ENCODE measurements around the gene ISCU.
"Not testable (repeated sequence)": the region's sequence is repeated elsewhere in the genome, so short reads cannot be mapped to it uniquely, and the experiment has no call there.

Gene ISCU

GRCh38 chr12:108616941-108617858 is 54.8 kb downstream of the ISCU start:
- peak; percentile 89 for DNase-seq (ENCODE audit: low read depth)
- no peak overlapping the region for H3K4me3 ChIP-seq (ENCODE audit: low read depth, low read length)
- TF ChIP-seq MYC (IDR thresholded peaks at IDR 0.05; ENCODE audit: low read depth, low read length): 0 out of 2 replicates have a peak, but pooled peaks have one; percentile 24
- TF ChIP-seq POLR2A (IDR thresholded peaks at IDR 0.05; ENCODE audit: extremely low read depth, insufficient read length): no peak
- TF ChIP-seq CTCF (IDR thresholded peaks at IDR 0.05; ENCODE audit: low read depth, low read length): no peak
- TF ChIP-seq MAX (IDR thresholded peaks at IDR 0.05; ENCODE audit: low read depth, low read length): 0 out of 2 replicates have a peak, but pooled peaks have one; percentile 6

DNA sequence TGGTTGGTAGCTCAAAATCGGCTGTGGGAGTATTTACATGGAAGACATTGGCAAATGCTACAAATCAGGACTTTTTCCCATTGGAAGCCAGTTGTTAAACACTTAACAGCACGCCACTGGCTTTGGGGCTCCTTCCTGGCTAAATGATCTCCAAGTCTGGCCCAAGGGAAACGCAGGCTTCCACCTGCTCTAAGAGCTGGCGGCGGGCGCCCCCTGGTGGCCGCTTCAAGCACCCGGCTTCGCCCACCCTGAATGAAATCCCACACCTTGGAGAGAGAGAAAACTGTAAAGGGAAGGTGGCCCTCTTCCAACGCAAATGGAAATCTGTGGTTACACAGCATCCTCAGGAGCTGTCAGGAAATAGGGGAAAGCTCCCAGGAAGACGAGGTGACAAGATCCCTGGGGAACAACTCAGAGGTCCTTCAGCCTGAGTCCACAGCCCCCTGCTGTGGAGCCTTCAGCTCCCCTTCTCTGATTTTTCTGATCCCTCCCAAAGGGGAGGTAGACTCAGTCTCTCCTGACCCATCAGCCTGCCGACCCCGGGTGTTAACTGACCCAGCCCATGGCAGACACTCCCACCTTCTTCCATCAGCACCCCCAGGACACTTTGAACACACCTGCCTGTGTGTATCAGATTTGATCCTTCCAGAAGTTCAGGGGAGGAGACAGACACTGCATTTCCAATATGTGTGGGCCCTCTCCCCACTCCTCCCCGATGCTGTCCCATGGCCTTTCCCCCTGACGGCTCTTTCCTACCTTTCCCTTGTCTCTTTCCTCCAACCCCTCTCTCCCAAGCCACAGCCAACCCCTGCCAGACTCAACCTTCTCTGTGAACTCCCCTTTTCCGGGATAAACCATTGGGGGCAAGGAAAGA is 55.9 kb downstream of the ISCU start:
- H3K4me3 ChIP-seq (ENCODE audit: low read depth, low read length): no peak overlapping the region
- peak; percentile 91 for DNase-seq (ENCODE audit: low read depth)
- TF ChIP-seq CTCF (IDR thresholded peaks at IDR 0.05; ENCODE audit: low read depth, low read length): peak; percentile 99
- TF ChIP-seq MAX (IDR thresholded peaks at IDR 0.05; ENCODE audit: low read depth, low read length): peak; percentile 47
- TF ChIP-seq POLR2A (IDR thresholded peaks at IDR 0.05; ENCODE audit: extremely low read depth, insufficient read length): no peak
- TF ChIP-seq MYC (IDR thresholded peaks at IDR 0.05; ENCODE audit: low read depth, low read length): no peak

DNA sequence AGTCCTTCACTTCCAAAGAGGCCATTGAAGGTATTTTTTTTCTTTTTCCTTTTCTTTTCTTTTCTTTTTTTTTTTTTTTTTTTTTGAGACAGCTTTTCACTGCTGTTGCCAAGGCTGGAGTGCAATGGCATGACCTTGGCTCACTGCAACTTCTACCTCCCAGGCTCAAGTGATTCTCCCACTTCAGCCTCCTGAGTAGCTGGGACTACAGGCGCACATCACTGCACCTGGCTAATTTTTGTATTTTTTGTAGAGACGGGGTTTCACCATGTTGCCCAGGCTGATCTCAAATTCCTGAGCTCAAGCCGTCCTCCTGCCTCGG is 56.5 kb downstream of the ISCU start:
- not testable (repeated sequence) for DNase-seq (ENCODE audit: low read depth); H3K4me3 ChIP-seq (ENCODE audit: low read depth, low read length)
